H1 (cell line): ENCODE data around the gene DNTT. TPM values are rescaled to one million over a fixed set of nuclear protein-coding genes. Genes with fewer than 3 reads are reported as not detected.

Experiments used
- CBX5 ChIP-seq: fragments of 300-800, 300-1000 bp; sonication (generic); IDR thresholded peaks from 2 replicates; pipeline ENCODE4 v1.7.1; 2016; ENCODE audit warnings: antibody characterized with exemption, low read length, low read depth
- KDM1A ChIP-seq: fragments of 200-600, 300-600 bp; sonication (generic); IDR thresholded peaks from 2 replicates; pipeline ENCODE4 v1.7.1; 2016; ENCODE audit warnings: mild to moderate bottlenecking, low read length, borderline replicate concordance
- SUZ12 ChIP-seq: fragments of 200-600 bp; sonication (generic); IDR thresholded peaks from 2 replicates; pipeline ENCODE4 v1.6.1; 2012; ENCODE audit warnings: mild to moderate bottlenecking, inconsistent platforms, low read length, moderate library complexity, mixed read lengths
- polyA plus RNA-seq, 7 experiments: library from polyadenylated mRNA; depleted of rRNA in 3 of 7; stranded (reverse) in 5 of 7; unstranded in 2 of 7; fragments of >200 nt in 5 of 7; fragments of 200-250 nt in 2 of 7; gene quantifications; 1 replicate in 5 of 7; 2 replicates in 1 of 7; 4 replicates in 1 of 7; pipeline versions ENCODE4 v1.2.1 to v1.2.3, GENCODE V29; 2011 to 2013; ENCODE audit warnings: missing spikeins in 2 of 7, mixed read lengths in 2 of 7
- total RNA-seq: library from RNA; stranded (reverse); fragmentation: NEBNext Ultra II Directional; extraction: Animal tissue kit (Norgen Biotek cat#: 25700); gene quantifications from 2 replicates; pipeline ENCODE4 v1.2.1, GENCODE V29; 2021

DNTT gene
- total and polyA plus RNA-seq, 2 of the 8 experiments (the other 6 are each of a cell fraction or from before 2014, with no cell fraction given), result not detected

GRCh38 chr10:96338279-96338925 is 34.2 kb downstream of the DNTT start (continued):
- TF ChIP-seq SUZ12 (no peak), KDM1A (no peak), CBX5 (no peak)
